Activated naive CD4-positive, alpha-beta T cell treated with anti-CD3 and anti-CD28 coated beads for 36 hours (primary cell): ENCODE measurements around the gene TM9SF1. TPM values are rescaled to one million over a fixed set of nuclear protein-coding genes. Genes with fewer than 3 reads are reported as not detected.

ENCODE experiments used
- CTCF ChIA-PET: fragments of 350-600 bp; sonication (Branson Sonifier 250); formaldehyde crosslinking; loops from one replicate; lab custom pipeline; 2021; ENCODE audit warnings: antibody characterized with exemption; lab: Charles Lee
- DNase-seq: peaks from one replicate; pipeline ENCODE4 v3.0.0-alpha.2; 2020
- H3K27ac Mint-ChIP-seq: one replicate; pipeline ENCODE4 v1.8.0; 2021; ENCODE audit warnings: mild to moderate bottlenecking, mixed read lengths
- H3K27me3 Mint-ChIP-seq: one replicate; pipeline ENCODE4 v1.8.0; 2021; ENCODE audit warnings: low read depth, mixed read lengths
- H3K36me3 Mint-ChIP-seq: one replicate; pipeline ENCODE4 v1.8.0; 2021; ENCODE audit warnings: low read depth, mixed read lengths
- H3K4me1 Mint-ChIP-seq: one replicate; pipeline ENCODE4 v1.8.0; 2021; ENCODE audit warnings: low read depth, mixed read lengths
- H3K4me3 Mint-ChIP-seq: one replicate; pipeline ENCODE4 v1.8.0; 2021; ENCODE audit warnings: mild to moderate bottlenecking, moderate library complexity, mixed read lengths
- H3K9me3 Mint-ChIP-seq: one replicate; pipeline ENCODE4 v1.8.0; 2021; ENCODE audit warnings: mixed read lengths
- intact Hi-C: fragments of 100-400 bp; cut with micrococcal nuclease; formaldehyde crosslinking; loops from one replicate; pipeline ENCODE4 v1.15.1; 2023
- total RNA-seq, 2 experiments: library from RNA; stranded (reverse); gene quantifications; one replicate each; pipeline ENCODE4 v1.2.3, GENCODE V29; 2021

The TM9SF1 gene
- total RNA-seq, 2 experiments from 2014 or later, result 14.7 to 15.1 TPM

DNA sequence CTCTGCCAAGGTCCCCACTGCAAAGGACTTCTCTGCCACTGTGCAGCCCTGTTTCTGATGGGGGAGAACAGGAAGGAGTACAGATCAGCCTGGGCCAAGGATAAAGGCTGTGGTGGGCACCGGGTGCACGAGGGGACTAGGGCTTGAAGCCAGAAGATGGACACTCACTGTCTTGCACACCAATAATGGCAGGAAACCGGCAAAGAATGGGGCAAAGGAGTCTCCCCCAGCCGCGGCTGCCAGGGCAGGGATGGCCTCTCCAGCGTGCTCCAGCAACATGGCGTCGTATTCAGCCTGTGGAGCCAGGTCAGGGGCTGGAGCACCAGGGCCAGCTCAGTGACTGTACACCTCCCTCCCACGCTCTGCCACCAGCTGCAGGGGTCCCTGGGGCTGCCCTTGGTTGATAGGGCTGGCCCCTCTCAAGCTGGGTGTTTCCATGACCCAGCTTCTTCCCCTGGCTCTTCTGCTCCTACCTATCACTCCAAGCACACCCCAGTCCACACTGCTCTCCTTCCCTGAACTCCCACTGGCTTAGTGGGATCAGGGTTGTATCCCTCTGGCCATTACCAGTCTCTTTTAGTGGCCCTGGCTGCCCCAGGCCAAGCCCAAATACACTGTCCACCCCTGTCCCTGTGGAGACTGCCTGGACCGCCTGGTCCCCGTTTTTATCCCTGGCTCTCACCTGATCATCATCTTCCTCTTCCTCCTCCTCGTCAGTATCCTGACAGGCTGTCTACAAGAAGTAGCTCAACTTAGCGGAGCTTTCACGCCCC lies 12.9 kb downstream of the TM9SF1 start:
- peak overlapping the region; percentile 30 for H3K27ac Mint-ChIP-seq
- no peaks in the 10 kb centered on the region for H3K9me3 Mint-ChIP-seq
- H3K27me3 Mint-ChIP-seq, result no peaks in the 10 kb centered on the region
- DNase-seq, result no peak
- H3K4me1 Mint-ChIP-seq, result peaks cover 11% of the 10 kb centered on the region
- intact Hi-C loops, result no loop called here
- H3K4me3 Mint-ChIP-seq, result no peak overlapping the region
- H3K36me3 Mint-ChIP-seq, result peaks cover 21% of the 10 kb centered on the region
- CTCF ChIA-PET, result interaction anchor here (0.6 to 1.3 kb wide), 2 partner anchors 21 to 150 kb away, joined by 3 to 5 read pairs; partner anchors contain the start of gene IRF9

DNA sequence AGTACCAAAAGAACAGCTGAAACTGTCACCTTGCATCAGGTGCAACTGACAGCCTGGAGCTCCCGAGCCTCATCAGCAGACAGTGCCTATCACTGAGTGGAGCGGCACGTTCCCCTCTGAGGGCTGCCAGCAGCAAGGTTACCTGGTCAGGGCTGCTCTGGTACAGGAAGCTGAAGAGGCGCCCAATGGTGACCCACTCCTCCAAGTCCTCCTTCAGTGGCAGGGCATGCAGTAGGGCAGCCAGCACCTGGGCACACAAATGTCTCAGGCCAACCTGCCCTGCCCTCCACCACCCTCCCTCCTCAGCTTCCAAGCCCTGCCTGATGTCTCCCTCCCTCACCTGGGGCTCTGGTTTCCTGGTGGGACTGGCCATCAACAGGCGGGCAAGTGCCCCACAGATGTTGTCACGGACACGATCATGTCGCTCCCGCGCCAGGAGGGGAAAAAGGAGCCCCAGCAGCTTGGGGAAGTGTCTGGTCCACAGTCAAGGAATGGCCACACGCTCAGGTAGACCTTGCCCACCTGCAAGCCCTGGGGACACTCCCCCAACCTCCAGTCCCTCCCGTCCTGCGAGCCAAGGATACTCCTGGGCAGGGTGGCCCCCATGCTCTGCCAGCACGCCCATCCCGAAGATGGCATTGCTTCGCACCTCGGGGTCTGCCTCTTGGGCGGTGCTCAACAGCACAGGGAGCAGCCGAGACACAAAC lies 13.7 kb downstream of the TM9SF1 start:
- CTCF ChIA-PET, result interaction anchor here (0.6 to 0.8 kb wide), 2 partner anchors 20 to 27 kb away, joined by 3 read pairs; partner anchors contain the start of gene IRF9
- peaks cover 23% of the 10 kb centered on the region for H3K36me3 Mint-ChIP-seq
- peaks cover 4% of the 10 kb centered on the region for H3K4me1 Mint-ChIP-seq
- H3K27ac Mint-ChIP-seq, result peak overlapping the region; percentile 30
- no peak for DNase-seq
- H3K27me3 Mint-ChIP-seq, result no peaks in the 10 kb centered on the region
- intact Hi-C loops, result no loop called here
- no peak overlapping the region for H3K4me3 Mint-ChIP-seq
- no peaks in the 10 kb centered on the region for H3K9me3 Mint-ChIP-seq

DNA sequence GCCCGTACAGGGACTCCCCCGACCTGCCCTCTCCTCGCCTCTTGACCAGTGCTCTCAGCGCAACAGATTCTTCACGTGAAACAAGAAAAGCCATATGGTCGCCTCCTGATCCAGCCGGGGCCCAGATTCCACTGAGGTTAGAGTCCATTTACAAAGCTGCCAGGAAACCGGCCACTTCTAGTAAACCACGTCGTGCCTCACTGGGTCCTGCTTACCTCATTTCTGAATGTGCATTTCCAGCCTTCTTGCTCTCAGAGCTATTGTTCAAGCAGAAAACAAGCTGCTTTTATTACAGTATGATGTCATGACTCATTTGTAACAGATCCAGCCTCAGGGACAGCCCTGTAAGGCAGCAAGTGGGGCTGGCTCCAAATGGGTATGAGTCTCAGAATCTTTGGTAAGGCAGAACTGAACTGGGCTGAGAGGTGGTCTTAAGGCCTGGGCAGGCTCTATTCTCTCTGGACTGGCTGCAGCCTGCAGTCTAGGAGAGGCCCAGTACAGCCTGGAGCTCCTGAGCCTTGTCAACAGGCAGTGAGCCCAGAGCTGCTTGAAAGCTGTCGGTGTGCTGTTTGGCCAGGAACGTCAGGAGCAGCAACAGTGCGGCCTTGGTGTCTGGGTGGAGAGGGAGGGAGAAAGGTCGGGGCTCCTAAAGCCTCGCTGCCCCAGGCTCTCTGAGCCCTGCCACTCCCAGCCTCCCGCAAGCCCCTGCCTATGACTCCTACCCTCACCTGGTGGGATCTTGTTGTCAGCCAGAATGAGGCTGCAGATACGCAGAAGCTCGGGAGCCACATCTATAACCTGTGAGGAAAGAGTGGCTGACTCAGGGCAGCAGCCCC lies 15.1 kb downstream of the TM9SF1 start:
- H3K4me3 Mint-ChIP-seq, result no peak overlapping the region
- no peak for DNase-seq
- intact Hi-C loops, result no loop called here
- CTCF ChIA-PET, result interaction anchor here (0.8 to 1.4 kb wide), 5 partner anchors 10 to 122 kb away, joined by 3 to 5 read pairs (median 3); partner anchors contain the start of gene IRF9
- no peaks in the 10 kb centered on the region for H3K4me1 Mint-ChIP-seq
- H3K27me3 Mint-ChIP-seq, result no peaks in the 10 kb centered on the region
- H3K36me3 Mint-ChIP-seq, result peaks cover 20% of the 10 kb centered on the region
- no peaks in the 10 kb centered on the region for H3K9me3 Mint-ChIP-seq
- H3K27ac Mint-ChIP-seq, result peak overlapping the region; percentile 22

DNA sequence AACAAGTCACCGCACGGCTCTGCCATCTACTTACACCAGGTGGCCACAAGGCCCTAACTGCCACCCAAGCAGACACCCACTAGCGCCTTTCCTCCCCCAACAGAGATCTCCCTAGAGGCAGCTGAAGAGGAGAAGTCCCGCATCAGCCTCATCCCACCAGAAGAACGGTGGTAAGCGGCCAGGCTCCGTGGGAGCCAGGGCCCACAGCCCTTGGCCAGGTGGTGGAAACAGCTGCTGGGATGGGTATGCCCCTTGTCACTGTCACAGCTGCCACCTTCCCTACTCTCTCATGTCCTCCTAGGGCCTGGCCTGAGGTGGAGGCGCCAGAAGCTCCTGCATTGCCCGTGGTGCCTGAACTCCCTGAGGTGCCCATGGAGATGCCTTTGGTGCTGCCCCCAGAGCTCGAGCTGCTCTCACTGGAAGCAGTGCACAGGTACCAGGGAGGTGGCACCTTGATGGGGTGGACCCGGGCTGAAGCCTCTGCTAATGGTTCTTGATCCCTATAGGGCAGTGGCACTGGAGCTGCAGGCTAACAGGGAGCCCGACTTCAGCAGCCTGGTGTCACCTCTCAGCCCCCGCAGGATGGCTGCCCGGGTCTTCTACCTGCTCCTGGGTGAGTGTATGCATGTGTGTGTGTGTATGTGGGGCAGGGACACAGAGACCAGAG lies 15.8 kb downstream of the TM9SF1 start:
- Mint-ChIP-seq H3K4me3 (no peak overlapping the region), H3K27me3 (no peaks in the 10 kb centered on the region), H3K27ac (no peak overlapping the region), H3K36me3 (peaks cover 20% of the 10 kb centered on the region), H3K4me1 (no peaks in the 10 kb centered on the region), H3K9me3 (no peaks in the 10 kb centered on the region)
- no peak for DNase-seq
- CTCF ChIA-PET, result interaction anchor here (0.8 to 1.4 kb wide), 4 partner anchors 11 to 123 kb away, joined by 3 to 5 read pairs (median 3); partner anchors contain the start of gene IRF9
- intact Hi-C loops, result no loop called here

DNA sequence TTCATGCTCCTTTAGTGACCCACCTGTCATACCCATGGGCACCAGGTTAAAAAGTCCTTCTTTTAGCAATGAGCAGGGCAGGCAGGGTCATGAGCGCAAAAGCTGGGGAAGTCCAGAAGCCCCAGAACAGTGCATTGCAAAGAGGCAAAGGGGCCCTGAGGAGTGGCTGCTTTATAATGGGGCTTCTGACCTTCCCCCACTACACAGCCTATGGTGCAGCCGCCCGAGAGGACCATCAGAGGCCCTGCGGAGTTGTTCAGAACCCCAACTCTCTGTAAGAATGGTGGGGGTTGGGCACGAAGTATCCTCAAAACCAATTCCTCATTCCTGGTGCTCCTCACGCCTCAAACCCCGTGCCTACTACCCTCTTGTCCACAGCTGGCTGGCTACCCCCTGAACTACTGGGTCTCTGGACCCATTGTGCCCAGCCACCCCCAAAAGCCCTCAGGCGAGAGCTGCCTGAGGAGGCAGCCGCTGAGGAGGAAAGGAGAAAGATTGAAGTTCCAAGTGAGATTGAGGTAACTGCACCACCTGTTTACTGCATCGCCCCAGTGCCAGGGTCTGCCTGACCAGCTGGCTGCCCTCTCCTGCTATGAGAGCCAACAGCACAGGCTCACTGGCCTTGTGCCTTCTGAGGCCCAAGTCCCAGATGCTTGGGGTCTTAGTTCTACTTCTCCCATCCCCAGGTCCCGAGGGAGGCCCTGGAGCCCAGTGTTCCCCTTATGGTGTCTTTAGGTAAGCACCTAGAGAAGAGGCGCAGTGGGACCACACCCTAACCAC lies 16.7 kb downstream of the TM9SF1 start:
- Mint-ChIP-seq H3K36me3 (peaks cover 20% of the 10 kb centered on the region), H3K9me3 (no peaks in the 10 kb centered on the region), H3K27me3 (no peaks in the 10 kb centered on the region), H3K27ac (no peak overlapping the region), H3K4me1 (no peaks in the 10 kb centered on the region), H3K4me3 (no peak overlapping the region)
- CTCF ChIA-PET, result interaction anchor here (1.0 to 1.4 kb wide), 2 partner anchors 17 to 124 kb away, joined by 3 to 5 read pairs; partner anchors contain the start of gene IRF9
- intact Hi-C loops, result no loop called here
- no peak for DNase-seq

DNA sequence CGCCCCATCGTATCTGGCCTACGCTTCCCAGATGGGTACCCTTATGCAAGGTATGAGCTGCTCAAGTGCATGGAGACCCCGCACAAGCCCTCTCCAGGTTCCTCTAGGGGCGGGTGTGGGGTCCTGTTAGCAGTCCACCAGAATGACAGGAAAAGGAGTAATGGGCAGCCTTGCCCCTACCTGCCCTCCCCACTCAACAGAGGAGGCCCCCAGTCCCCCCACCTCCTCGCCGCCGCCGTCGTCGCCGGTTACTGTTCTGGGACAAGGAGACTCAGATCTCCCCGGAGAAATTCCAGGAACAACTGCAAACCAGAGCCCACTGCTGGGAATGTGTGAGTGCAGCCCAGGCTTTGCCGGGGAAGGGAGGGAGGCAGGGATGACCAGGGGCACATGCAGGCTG lies 17.4 kb downstream of the TM9SF1 start:
- peaks cover 18% of the 10 kb centered on the region for H3K36me3 Mint-ChIP-seq
- no peak overlapping the region for H3K27ac Mint-ChIP-seq

DNA sequence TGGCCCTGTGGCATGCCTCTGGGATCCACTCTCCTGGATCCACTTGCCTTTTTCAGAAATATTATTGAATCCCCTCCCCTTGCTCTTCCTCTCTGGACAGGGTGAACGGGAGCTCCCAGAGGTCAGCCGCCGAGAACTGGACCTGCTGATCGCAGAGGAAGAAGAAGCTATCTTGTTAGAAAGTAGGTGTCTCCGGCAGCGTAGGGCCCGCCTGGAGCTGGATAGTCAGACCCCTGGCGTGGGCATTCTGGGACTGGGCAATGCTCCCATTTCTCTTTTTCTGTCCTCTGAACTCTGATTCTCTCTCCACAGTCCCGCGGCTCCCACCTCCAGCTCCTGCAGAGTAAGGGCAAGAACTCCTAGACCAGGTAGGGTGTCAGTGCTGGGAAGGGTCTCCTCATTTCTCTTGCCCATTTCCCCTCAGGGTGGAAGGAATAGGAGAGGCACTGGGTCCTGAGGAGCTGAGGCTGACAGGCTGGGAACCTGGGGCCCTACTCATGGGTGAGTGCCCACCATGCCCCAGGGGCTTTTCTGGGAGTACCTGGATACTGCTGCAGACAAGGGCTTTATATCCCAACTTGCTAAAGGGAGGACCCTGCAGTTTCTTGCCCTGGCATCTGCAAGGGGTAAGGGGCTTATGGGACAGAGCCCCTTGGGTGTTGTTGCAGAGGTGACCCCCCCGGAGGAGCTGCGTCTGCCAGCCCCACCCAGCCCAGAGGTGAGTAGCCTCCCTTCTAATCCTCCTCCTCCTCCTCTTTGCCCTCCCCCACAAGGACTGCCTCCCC lies 18.0 kb downstream of the TM9SF1 start:
- Mint-ChIP-seq H3K36me3 (peaks cover 14% of the 10 kb centered on the region), H3K4me1 (no peaks in the 10 kb centered on the region), H3K27me3 (no peaks in the 10 kb centered on the region), H3K27ac (no peak overlapping the region), H3K4me3 (no peak overlapping the region), H3K9me3 (no peaks in the 10 kb centered on the region)
- no peak for DNase-seq
- intact Hi-C loops, result no loop called here
- CTCF ChIA-PET, result no interaction called here

More for the DNA sequence above, 17.4 kb downstream of the TM9SF1 start:
- DNase-seq, result no peak
- intact Hi-C loops, result no loop called here
- H3K9me3 Mint-ChIP-seq, result no peaks in the 10 kb centered on the region
- H3K4me3 Mint-ChIP-seq, result no peak overlapping the region
- no peaks in the 10 kb centered on the region for H3K27me3 Mint-ChIP-seq
- no peaks in the 10 kb centered on the region for H3K4me1 Mint-ChIP-seq
- CTCF ChIA-PET, result no interaction called here

DNA sequence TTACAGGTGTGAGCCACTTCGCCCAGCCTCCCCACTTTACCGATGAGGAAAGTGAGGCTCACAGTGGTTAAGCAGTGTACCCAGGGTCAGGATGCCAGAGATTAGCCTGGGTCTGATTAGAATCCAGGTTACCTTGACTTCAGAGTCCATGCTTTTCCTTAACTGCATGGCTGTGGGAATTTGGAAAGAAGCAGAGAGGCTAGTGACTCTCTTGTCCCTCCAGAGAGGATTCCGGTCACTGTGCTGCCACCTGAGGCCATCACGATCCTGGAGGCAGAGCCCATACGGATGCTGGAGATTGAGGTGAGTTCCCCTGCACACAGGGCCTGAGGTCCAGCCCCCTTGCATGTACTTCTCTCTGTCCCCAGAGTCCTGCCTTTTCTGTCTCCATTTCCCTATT lies 18.6 kb downstream of the TM9SF1 start:
- H3K27me3 Mint-ChIP-seq, result no peaks in the 10 kb centered on the region
- H3K4me3 Mint-ChIP-seq, result no peak overlapping the region
- no peak for DNase-seq
- H3K36me3 Mint-ChIP-seq, result peaks cover 11% of the 10 kb centered on the region
- CTCF ChIA-PET, result interaction anchor here (0.6 kb wide), 1 partner anchor 68 kb away, joined by 3 read pairs; no protein-coding TSS in a partner anchor
- intact Hi-C loops, result no loop called here
- H3K27ac Mint-ChIP-seq, result no peak overlapping the region
- H3K4me1 Mint-ChIP-seq, result peaks cover under 1% of the 10 kb centered on the region
- H3K9me3 Mint-ChIP-seq, result no peaks in the 10 kb centered on the region

DNA sequence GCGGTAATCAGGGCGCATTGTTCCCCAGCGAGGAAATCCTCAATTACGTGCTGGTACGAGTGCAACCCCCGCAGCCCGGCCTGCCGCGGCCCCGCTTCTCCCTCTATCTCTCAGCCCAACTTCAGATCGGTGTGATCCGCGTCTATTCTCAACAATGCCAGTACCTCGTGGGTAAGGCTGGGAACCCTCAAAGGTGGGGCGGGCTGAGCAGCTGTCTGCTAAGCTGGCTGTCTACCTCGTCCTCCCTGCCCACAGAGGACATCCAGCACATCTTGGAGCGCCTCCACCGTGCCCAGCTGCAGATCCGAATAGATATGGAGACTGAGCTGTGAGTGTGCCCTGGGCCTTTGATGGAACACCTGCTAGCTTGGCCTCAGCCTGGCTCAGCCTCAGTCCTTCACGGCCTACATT lies 22.4 kb downstream of the TM9SF1 start:
- no peak for DNase-seq
- H3K4me1 Mint-ChIP-seq, result peaks cover 14% of the 10 kb centered on the region
- no peak overlapping the region for H3K27ac Mint-ChIP-seq
- H3K36me3 Mint-ChIP-seq, result peaks cover 18% of the 10 kb centered on the region
- no peaks in the 10 kb centered on the region for H3K27me3 Mint-ChIP-seq
- no peaks in the 10 kb centered on the region for H3K9me3 Mint-ChIP-seq
- no peak overlapping the region for H3K4me3 Mint-ChIP-seq
- CTCF ChIA-PET, result interaction anchor here (0.6 to 1.5 kb wide), 2 partner anchors 11 to 102 kb away, joined by 3 to 9 read pairs; partner anchors contain the start of gene IRF9
- intact Hi-C loops, result loop anchor here (1.0 kb wide), 1 partner anchor 15 kb away; the partner anchor contains the start of gene IPO4

DNA sequence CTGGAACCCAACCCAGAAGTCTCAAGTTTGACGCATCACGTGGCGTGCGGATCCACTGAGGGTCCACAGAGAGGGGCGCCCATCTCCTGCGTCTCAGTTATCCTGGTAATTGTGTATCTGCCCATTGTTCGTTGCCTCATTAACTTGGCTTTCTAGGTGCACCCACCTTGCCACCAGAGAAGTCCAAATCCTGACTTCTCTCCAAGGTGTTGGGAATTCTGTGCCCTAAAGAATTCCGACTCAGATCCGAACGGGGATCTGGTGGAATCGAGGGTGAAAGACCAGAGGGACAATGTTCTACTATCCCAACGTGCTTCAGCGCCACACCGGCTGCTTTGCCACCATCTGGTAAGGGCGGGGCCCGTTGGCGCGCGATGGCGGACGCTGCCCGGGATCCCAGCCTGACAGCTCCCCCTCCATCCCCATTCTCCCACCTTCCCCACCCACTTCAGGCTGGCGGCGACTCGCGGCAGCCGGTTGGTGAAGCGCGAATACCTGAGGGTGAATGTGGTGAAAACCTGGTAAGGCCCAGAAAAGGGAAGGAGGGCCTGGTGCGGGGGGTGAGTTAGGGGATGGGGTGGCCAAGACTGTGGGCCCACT lies 22.9 kb downstream of the TM9SF1 start:
- peak overlapping the region; percentile 70 for H3K4me3 Mint-ChIP-seq
- H3K36me3 Mint-ChIP-seq, result peaks cover 18% of the 10 kb centered on the region
- peaks cover 18% of the 10 kb centered on the region for H3K4me1 Mint-ChIP-seq
- no peaks in the 10 kb centered on the region for H3K9me3 Mint-ChIP-seq
- H3K27me3 Mint-ChIP-seq, result no peaks in the 10 kb centered on the region
- intact Hi-C loops, result loop anchor here (1.0 kb wide), 1 partner anchor 16 kb away; the partner anchor contains the start of gene IPO4
- CTCF ChIA-PET, result interaction anchor here (1.5 kb wide), 1 partner anchor 11 kb away, joined by 9 read pairs; the partner anchor contains the start of gene IRF9
- no peak for DNase-seq
- H3K27ac Mint-ChIP-seq, result no peak overlapping the region
